NCI-H524 treated with DMSO at 0.1 percent for 48 hours (cell line): ENCODE measurements around the gene CYFIP1.
A peak's percentile ranks its signal among the peaks of the same experiment; 100 is the strongest.

Source experiments
- DNase-seq: peaks from one replicate; lab custom pipeline; 2025; lab: John Stamatoyannopoulos, UW

The CYFIP1 gene

GRCh38 chr15:22868928-22869327 is 111.2 kb downstream of the CYFIP1 start:
- no peak for DNase-seq

- no peak for DNase-seq
These were observed 111.7 kb downstream of the CYFIP1 start for GRCh38 chr15:22868495-22868894.

- DNase-seq, result no peak
These were observed 112.3 kb downstream of the CYFIP1 start for GRCh38 chr15:22867886-22868285.

- no peak for DNase-seq
These were observed 114.1 kb downstream of the CYFIP1 start for GRCh38 chr15:22866079-22866478.

- no peak for DNase-seq
These were observed 116.8 kb downstream of the CYFIP1 start for GRCh38 chr15:22863356-22863755.

GRCh38 chr15:22861161-22861560 is 119.0 kb downstream of the CYFIP1 start:
- no peak for DNase-seq

GRCh38 chr15:22856659-22857058 is 123.5 kb downstream of the CYFIP1 start:
- DNase-seq, result no peak

GRCh38 chr15:22855791-22856190 is 124.4 kb downstream of the CYFIP1 start:
- no peak for DNase-seq

GRCh38 chr15:22851513-22851912 is 128.7 kb downstream of the CYFIP1 start:
- DNase-seq, result no peak

- no peak for DNase-seq
These were observed 130.1 kb downstream of the CYFIP1 start for GRCh38 chr15:22850055-22850454.

GRCh38 chr15:22846073-22846472 is 134.1 kb downstream of the CYFIP1 start:
- no peak for DNase-seq

GRCh38 chr15:22845289-22845900 is 134.8 kb downstream of the CYFIP1 start:
- DNase-seq, result peak; percentile 81

GRCh38 chr15:22844421-22845288 is 135.5 kb downstream of the CYFIP1 start:
- DNase-seq, result no peak

- DNase-seq, result no peak
These were observed 141.0 kb downstream of the CYFIP1 start for GRCh38 chr15:22839046-22839695.

GRCh38 chr15:22838292-22839042 is 141.7 kb downstream of the CYFIP1 start, which contains the start of gene NIPA2:
TSS of gene NIPA2 (plus strand) at chr15:22838666. CDS start at chr15:22851732, 13,066 bp downstream.
- peak; percentile 92 for DNase-seq

- no peak for DNase-seq
These were observed 148.7 kb downstream of the CYFIP1 start for GRCh38 chr15:22831473-22831872.

- no peak for DNase-seq
These were observed 153.0 kb downstream of the CYFIP1 start for GRCh38 chr15:22827125-22827524.

- no peak for DNase-seq
These were observed 156.6 kb downstream of the CYFIP1 start for GRCh38 chr15:22823495-22824128.

- DNase-seq, result no peak
These were observed 160.5 kb downstream of the CYFIP1 start for GRCh38 chr15:22819651-22820050.
